Left cardiac atrium (tissue), 4 donors: Measurements from ENCODE around the gene FMOD. TPM values are rescaled to one million over a fixed set of nuclear protein-coding genes. Genes with fewer than 3 reads are reported as not detected.

ENCODE experiments used
- ATAC-seq, 2 donors: fragments of 200-7000 bp; cut with Tn5 transposase; one replicate each; pipeline ENCODE4 v1.9.1; 2020; ENCODE audit warnings: mild to moderate bottlenecking in 2 of 2, moderate library complexity in 2 of 2
- DNase-seq: peaks from one replicate; pipeline ENCODE4 v3.0.0-alpha.2; 2020
- intact Hi-C, 2 donors: fragments of 100-400 bp; cut with DNase I; formaldehyde crosslinking; loops; one replicate each; pipeline versions ENCODE4 v1.14.1 to v1.15.1; 2022 to 2023
- long read RNA-seq: library from polyadenylated mRNA; unstranded; transcript quantifications from one replicate; pipeline ENCODE4 v2.0.0, GENCODE V29; 2021
- total RNA-seq, 2 donors: library from RNA; stranded (reverse); fragmentation: NEBNext Ultra II Directional; extraction: Animal tissue kit (Norgen Biotek cat#: 25700); gene quantifications; one replicate each; pipeline ENCODE4 v1.2.1, GENCODE V29; 2021
- donor health status: DM: no; HTN: yes; CAD: no.
- donor health status: DM: no; HTN: yes; CAD: no; lungs with severe emphysema.
- donor health status: DM: yes; HTN: yes; CAD: no.
- donor health status: Dilated cardiomyopathy.

The FMOD gene
- total RNA-seq = 10 to 100 TPM; 33.3 to 51.6 TPM
- long read RNA-seq, transcript FMOD-201 (3 exons, 3,310 nt) = major isoform, 15 of 48 reads
- long read RNA-seq, partial matches to known transcripts = 28 of 48 reads
- long read RNA-seq, other reads (novel, unspliced or antisense) = 5 of 48 reads

DNA sequence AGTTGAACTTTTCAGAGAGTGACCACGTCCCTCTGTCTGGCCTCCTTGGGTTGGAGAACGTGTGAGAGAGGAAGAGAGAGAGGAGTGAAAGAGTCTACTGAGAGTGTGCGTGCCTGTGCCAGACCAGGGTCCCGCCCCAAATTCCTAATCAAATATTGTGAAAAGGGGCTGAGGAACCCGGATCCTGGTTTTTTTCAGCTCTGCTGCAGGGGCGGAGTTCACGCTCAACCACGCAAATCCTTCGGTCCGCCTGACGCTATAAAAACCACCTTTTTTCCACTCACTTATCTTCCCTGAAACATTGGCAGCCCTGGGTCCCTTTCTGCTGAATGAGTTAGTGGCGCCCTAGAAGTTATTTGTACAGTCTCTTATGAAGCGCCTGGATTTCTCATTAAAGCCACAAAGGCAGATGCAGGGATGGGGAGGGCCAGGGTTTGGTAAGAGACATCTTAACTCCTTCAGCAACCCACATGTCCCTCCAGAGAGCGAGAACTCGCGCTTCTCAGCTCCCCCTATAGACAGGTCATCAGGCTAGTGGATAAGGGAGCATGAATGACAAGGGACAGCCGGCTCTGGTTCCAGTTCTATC is at the start of gene FMOD:
Gene FMOD (minus strand): TSS at position 86 of the 589 bp plus-strand sequence. CDS start 2,852 bp downstream, outside the sequence.
- DNase-seq (peak; percentile 77), ATAC-seq (peak; percentile 87 to 89)
- intact Hi-C loops = no loop called here

GRCh38 chr1:203396595-203397194 is 45.8 kb upstream of the FMOD start:
- ATAC-seq (no peak), DNase-seq (no peak)
- intact Hi-C loops = no loop called here

GRCh38 chr1:203395751-203396150 is 44.8 kb upstream of the FMOD start:
- intact Hi-C loops = no loop called here
- no peak for DNase-seq

DNA sequence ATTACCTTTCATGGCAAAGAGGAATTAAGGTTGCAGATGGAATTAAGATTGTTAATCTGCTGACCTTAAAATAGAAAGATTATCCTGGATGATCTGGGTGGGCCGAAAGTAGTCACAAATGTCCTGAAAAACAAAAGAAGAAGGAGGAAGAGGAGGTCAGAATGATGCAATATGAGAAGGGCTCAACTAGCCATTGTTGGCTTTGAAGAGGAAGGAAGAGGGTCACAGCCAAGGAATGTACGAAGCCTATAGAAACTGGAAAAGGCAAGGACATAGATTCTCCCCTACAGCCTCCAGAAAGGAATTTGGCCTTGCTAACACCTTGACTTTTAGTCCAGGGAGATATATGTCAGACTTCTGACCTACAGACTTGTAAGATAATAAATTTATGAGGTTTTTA is 39.4 kb upstream of the FMOD start:
- intact Hi-C loops = no loop called here
- DNase-seq (no peak), ATAC-seq (no peak)

More at GRCh38 chr1:203395751-203396150, 44.8 kb upstream of the FMOD start:
- ATAC-seq = no peak

DNA sequence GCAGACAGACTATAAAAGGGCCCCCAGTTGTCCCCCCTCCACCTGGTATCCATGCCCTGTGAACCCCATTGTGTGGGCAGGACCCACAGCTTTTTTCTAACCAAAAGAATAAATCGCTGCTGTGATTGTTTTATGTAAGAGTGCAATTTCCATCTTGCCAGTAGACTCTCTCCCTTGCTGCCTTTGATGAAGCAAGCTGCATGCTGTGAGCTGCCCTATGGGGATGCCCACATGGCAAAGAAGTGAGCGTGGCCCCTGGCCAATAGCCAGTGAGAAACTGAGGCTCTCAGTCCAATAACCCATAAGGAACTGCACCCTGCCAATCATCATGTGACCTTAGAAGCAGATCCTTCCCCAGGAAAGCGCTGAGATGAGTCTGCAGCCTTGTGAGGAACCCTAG is 37.8 kb upstream of the FMOD start:
- no peak for ATAC-seq
- intact Hi-C loops = no loop called here
- no peak for DNase-seq

DNA sequence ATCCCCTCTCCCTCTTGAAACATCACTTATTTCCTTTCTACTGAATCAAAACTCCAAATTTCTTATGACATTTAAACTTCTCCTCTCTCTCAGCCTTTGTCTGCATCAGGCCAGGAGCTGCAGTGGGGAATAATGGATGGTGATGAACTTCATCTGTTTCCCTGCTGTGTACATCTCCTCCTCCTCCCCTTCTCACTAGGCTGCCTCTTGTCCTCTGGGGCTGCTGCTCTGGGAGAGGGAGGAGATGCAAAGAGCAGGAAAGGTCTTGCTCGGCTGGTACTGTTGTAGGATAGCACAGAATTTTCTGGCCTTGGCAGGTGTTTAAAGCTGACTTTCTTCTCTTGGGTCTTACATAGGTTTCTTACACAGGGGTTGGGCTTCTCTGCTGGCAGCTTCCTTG is 31.1 kb upstream of the FMOD start:
- no peak for ATAC-seq
- intact Hi-C loops = no loop called here
- no peak for DNase-seq

- ATAC-seq (peak in 1 of 2 donors; percentile 30), DNase-seq (no peak)
- intact Hi-C loops = no loop called here
Measured at GRCh38 chr1:203381151-203381751, 30.3 kb upstream of the FMOD start.

GRCh38 chr1:203380420-203381150 is 29.7 kb upstream of the FMOD start:
- DNase-seq (no peak), ATAC-seq (peak in 1 of 2 donors; percentile 35)
- intact Hi-C loops = no loop called here

GRCh38 chr1:203379825-203380224 is 28.9 kb upstream of the FMOD start:
- ATAC-seq (peak in 1 of 2 donors; percentile 50), DNase-seq (no peak)
- intact Hi-C loops = no loop called here

DNA sequence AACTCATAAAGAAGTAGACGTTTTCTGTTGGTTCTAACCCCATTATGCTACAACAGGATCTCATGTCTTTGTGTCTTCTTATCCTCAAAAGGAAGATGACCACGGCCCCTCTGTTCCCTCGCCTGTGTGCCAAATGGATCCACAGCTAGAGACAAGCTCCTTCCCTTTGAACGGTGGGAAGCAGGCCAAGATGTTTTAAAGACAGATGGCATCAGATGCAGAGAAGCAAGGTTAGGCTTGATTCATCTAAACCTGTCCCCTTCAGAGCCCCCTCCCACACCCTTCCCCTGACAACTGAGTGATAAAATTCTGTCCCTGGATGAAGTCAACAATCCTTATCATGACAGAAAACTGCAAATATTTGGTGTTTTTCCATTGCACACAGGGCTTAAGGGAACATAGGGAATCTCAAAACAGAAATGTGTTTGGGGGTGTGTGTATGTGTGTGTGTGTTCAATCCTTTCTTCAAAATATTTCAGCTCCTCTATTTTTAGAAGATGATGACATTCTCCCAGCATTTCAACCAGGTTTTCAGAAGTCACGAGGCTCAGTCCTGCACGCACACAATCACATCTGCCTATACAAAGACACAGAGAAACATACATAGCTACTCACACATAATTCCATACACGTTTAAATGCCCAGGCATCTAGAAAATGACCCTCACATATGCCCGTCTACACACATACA is 27.8 kb upstream of the FMOD start:
- intact Hi-C loops = no loop called here
- no peak for DNase-seq
- peak; percentile 33 to 59 for ATAC-seq

GRCh38 chr1:203373991-203374390 is 23.1 kb upstream of the FMOD start:
- ATAC-seq (no peak), DNase-seq (no peak)
- intact Hi-C loops = no loop called here

DNA sequence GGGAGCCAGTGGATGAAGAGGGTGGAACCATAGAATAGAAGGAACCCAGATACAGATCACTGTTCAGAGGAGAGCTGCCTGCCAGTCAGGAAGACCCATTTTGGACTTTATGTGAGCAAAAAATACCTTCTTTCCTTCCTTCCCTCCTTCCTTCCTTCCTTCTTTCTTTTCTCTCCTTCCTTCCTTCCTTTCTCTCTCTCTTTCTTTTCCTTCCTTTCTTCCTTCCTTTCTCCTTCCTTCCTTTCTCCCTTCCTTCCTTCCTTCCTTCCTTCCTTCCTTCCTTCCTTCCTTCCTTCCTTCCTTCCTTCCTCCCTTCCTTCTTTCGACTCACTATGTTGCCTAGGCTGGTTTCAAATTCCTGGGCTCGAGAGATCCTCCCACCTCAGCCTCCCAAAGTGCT is 22.1 kb upstream of the FMOD start:
- DNase-seq (no peak), ATAC-seq (no peak)
- intact Hi-C loops = no loop called here

- intact Hi-C loops = no loop called here
- DNase-seq (no peak), ATAC-seq (no peak)
Measured at GRCh38 chr1:203371288-203371687, 20.4 kb upstream of the FMOD start.

DNA sequence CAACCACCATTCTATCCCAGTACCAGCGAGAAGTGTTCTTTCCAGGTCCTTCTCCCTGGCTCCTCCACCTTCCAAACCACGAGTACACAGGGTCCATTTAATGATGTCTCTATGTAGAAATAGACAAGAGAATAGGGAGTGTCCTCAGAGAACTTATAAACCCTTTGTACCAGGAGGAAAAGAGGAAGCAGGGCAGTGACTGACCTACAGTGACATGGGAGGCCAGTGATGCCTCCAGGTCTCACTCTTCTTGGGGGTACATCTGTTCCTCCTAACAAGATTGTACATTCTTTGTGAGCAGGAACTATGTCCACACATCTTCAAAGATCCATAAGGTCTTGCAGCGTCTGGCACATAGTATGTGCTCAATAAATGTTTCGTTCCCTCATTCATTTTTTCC is 18.7 kb upstream of the FMOD start:
- no peak for DNase-seq
- peak in 1 of 2 donors; percentile 8 for ATAC-seq
- intact Hi-C loops = no loop called here

DNA sequence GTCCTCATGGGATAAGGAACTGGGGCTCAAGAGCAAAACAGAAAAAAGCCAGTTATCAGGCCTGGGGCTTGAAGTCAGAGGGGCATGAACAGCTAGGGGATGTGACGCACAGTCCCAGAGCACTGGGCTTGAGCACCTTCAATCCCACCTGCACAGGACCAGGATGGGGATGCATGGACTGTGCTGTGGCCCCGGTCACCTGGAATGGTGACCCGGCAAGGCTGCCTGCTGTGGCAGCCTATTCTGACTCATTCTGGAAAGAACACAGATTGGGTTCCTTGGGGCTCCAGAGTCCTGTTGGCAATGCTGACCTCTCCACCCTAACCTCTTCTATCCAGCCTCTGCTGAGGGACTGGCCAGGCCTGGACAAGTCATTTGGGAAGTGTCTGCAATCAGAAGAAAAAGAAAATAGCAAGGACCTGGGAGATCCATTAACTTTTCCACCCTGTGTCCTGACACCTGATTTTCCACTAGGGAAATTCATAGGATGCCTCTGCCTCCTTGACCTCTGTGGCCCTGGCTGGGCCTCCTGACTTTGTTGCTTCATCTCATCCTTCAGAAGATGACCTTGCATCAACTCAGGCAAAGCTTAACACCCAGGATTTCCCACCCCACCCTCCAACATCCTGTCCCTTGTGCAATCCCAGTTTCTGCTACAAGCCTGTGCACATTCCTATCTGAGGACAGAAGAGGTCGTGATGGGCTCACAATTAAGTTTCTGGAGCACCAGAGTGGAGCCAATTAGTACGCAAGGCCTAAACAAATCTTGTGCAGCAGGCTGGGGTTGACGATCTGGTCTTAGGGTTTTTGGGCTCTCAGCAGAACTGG is 17.9 kb upstream of the FMOD start:
- peak; percentile 86 to 92 for ATAC-seq
- peak; percentile 70 for DNase-seq
- intact Hi-C loops = no loop called here

GRCh38 chr1:203367057-203367456 is 16.1 kb upstream of the FMOD start:
- intact Hi-C loops = no loop called here
- ATAC-seq (no peak), DNase-seq (no peak)

- intact Hi-C loops = no loop called here
- DNase-seq (no peak), ATAC-seq (no peak)
Measured at GRCh38 chr1:203366476-203366875, 15.6 kb upstream of the FMOD start.

DNA sequence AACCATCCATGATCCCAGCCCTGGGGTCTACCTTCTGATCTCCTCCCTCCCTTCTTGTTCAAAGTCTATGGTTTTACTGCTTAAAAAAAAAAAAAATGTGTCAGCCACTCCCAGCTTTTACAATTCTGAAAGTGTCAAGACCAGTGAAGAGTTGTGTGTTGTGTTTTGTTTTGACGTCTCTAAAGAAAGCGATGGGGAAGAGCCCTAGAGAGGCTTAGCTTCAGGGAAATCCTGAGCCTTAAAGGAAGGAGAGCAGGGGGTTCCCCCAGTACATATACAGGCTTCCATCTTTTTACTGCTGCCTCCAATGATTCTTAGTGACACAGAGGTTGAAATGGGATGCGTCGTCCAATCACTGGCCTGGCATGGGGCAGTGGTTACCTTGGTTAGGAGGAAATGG is 13.9 kb upstream of the FMOD start:
- intact Hi-C loops = no loop called here
- DNase-seq (no peak), ATAC-seq (no peak)
